HUES48 (cell line): Measurements from ENCODE around the gene SYT5.

ENCODE experiments used
- H3K27ac ChIP-seq: one replicate; pipeline ENCODE4 v1.7.0; 2013; ENCODE audit warnings: low read depth, low read length, inconsistent platforms
- H3K27me3 ChIP-seq: 2 replicates; pipeline ENCODE4 v1.6.1; 2013; ENCODE audit warnings: mild to moderate bottlenecking, low read length; ENCODE audit not compliant: control insufficient read depth, insufficient read depth
- H3K36me3 ChIP-seq: 2 replicates; pipeline ENCODE4 v1.6.1; 2013; ENCODE audit warnings: low read length; ENCODE audit not compliant: control insufficient read depth, insufficient read depth
- H3K4me1 ChIP-seq: 2 replicates; pipeline ENCODE4 v1.6.1; 2013; ENCODE audit warnings: mild to moderate bottlenecking, low read length; ENCODE audit not compliant: control insufficient read depth, insufficient read depth
- H3K4me3 ChIP-seq: 2 replicates; pipeline ENCODE4 v1.5.1; 2013; ENCODE audit warnings: mild to moderate bottlenecking, low read depth, low read length
- H3K9ac ChIP-seq: 2 replicates; pipeline ENCODE4 v1.6.1; 2013; ENCODE audit warnings: mild to moderate bottlenecking, low read depth, low read length, moderate library complexity
- H3K9me3 ChIP-seq: 2 replicates; pipeline ENCODE4 v1.6.1; 2013; ENCODE audit warnings: low read length; ENCODE audit not compliant: control insufficient read depth, insufficient read depth

SYT5 gene

DNA sequence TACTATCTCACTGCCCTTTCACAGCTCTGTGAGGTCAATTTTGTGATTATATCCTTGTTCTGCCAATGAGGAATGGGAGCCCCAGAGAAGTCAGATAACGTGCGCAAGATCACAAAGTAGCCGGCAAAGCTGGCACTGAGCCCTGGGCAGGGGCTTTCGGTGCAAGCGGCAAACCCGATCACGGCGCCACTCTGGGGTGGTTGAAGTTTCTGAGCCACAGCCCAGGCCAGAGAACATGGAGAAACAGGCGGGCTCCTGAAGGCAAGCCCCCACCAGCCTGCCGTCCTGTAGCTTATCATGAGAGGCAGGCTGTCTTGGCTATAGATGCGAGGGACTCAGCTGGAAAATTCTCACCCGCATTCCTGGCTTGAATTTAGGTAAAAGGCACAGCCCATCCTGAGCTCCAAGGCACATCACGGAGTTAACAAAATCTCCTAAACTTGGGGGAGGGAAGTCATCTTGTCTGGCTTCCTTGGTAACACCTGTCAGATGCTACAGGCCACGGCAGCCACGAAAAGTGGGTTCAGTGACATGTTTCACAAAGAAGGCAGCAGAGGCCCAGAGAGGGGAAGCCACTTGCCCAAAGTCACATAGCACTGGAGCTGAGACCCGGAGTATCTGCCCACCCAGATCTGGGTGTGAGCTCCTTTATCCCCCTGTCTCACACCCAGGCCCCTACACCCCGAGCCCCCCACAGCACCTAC is 43.5 kb downstream of the SYT5 start:
- Histone ChIP-seq H3K36me3 (peaks cover 20% of the 10 kb centered on the region; the same call in 1 of the 2 replicates), H3K9ac (no peak overlapping the region), H3K4me1 (0 out of 2 replicates have a peak, but pooled peaks cover 4% of the 10 kb centered on the region), H3K9me3 (no peaks in the 10 kb centered on the region), H3K27ac (no peak overlapping the region), H3K27me3 (no peaks in the 10 kb centered on the region), H3K4me3 (no peak overlapping the region)

DNA sequence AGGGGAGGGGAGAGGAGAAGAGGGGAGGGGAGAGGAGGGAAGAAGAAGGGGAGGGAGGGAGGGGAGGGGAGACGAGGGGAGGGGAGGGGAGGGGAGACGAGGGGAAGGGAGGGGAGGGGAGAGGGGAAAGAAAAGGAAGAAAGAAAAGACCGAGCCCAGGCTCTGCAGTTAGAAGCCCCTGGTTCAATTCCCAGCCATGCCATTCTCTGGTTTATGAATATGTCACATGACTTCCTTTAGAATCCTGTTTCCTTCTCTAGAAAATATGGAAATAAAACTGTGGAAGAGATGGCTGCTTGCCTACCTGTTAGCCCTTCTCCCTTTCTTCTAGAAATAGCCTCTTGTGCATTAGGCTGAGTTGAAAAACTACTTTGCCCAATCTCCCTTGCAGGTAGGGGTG is 45.4 kb downstream of the SYT5 start:
- no peaks in the 10 kb centered on the region for H3K9me3 ChIP-seq
- H3K27ac ChIP-seq, result no peak overlapping the region
- H3K4me3 ChIP-seq, result no peak overlapping the region
- H3K36me3 ChIP-seq, result peaks cover 20% of the 10 kb centered on the region; the same call in 1 of the 2 replicates
- no peak overlapping the region for H3K9ac ChIP-seq
- peaks cover under 1% of the 10 kb centered on the region; the same call in 1 of the 2 replicates for H3K4me1 ChIP-seq
- H3K27me3 ChIP-seq, result no peaks in the 10 kb centered on the region

DNA sequence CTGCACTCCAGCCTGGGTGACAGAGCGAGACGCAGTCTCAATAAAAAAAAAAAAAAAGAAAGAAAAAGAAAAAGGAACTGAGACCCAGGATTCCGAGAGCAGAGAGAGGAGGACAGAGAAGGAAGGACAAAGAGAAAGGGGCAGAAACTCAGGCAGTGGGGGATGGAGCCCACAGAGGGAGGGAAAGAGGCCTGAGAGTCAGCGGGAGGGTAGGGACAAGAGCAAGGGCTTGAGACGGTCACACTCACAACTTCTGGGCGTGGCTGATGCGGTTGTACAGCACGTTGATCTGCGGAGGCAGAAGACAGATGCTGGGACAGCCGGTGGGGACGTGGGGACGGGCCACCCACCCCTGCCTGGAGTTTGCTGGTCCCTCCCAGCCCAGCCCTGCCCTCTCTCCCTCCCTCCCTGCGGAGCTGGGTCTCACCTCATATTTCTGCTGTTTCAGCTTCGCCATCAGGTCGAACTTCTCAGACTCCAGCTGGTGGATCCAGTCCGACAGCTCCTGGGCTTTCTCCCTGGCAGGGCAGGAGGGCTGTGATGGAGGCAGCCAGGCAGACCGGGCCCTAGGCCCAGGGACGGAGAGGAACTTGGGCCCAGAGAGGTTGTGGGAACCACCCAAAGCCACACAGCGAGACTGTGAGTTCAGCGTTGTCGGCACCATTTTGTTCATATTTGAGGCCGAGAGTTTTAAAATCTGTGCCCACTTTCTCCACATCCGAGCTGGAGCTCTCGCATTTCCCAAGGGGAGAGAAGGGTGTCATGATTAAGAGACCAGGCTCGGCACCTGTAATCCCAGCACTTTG is 46.2 kb downstream of the SYT5 start:
- Histone ChIP-seq H3K27me3 (no peaks in the 10 kb centered on the region), H3K9ac (no peak overlapping the region), H3K27ac (no peak overlapping the region)

DNA sequence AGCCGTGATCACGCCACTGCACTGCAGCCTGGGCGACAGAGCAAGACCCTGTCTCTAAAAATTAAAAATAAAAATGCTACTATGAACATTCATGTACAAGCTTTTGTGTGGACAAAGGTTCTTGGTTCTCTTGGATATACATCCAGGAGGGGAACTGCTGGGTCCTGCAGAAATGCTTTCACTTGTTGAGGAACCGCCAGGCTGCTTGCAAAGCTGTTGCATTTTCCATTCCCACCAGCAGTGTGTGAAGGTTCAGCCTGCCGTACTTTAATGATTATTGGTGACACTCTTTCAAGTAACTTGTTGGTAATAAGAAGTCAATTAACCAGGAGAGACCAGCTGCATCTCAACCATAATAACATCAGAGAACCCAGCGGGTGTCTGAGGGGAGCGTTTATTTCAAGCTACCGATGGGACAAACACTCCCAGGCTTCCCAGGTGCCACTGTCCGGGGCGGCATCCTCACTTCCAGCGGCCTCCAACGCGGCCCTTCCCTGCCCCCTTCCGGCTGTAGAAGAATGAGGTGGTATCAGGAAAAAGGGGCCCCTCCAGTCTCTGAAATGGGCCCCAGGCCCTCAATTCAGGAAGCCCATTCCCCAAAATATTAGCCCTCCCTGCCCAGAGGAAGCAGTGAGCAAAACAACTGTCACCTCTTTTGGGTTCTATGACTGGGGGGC is 47.5 kb downstream of the SYT5 start:
- no peak overlapping the region for H3K9ac ChIP-seq

More for the DNA sequence above, 46.2 kb downstream of the SYT5 start:
- H3K36me3 ChIP-seq, result peaks cover 17% of the 10 kb centered on the region; the same call in 1 of the 2 replicates
- H3K4me3 ChIP-seq, result no peak overlapping the region
- H3K9me3 ChIP-seq, result no peaks in the 10 kb centered on the region
- H3K4me1 ChIP-seq, result peaks cover 4% of the 10 kb centered on the region; the same call in 1 of the 2 replicates

DNA sequence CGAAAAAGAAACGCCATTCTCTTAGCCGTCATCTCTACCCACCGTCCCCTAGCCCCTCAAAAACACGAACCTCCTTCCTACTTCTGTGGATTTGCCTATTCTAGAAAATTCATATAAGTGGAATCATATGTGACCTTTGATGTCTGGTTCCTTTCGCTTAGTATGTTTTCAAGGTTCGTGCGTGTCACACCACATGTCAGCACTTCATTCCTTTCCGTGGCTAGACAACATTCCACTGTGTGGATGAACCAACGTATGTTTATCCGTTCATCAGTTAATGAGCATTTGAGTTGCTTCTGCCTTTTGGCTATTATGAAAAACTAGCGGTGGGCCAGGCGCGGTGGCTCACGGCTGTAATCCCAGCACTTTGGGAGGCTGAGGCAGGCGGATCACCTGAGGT is 48.7 kb downstream of the SYT5 start:
- H3K4me3 ChIP-seq, result no peak overlapping the region
- peaks cover 4% of the 10 kb centered on the region; the same call in 1 of the 2 replicates for H3K4me1 ChIP-seq
- no peaks in the 10 kb centered on the region for H3K27me3 ChIP-seq
- H3K36me3 ChIP-seq, result peaks cover 13% of the 10 kb centered on the region; the same call in 1 of the 2 replicates
- no peak overlapping the region for H3K27ac ChIP-seq
- H3K9ac ChIP-seq, result no peak overlapping the region
- H3K9me3 ChIP-seq, result no peaks in the 10 kb centered on the region

More for the DNA sequence above, 47.5 kb downstream of the SYT5 start:
- no peak overlapping the region for H3K27ac ChIP-seq
- no peaks in the 10 kb centered on the region for H3K9me3 ChIP-seq
- H3K36me3 ChIP-seq, result peaks cover 17% of the 10 kb centered on the region; the same call in 1 of the 2 replicates
- H3K4me1 ChIP-seq, result peaks cover 4% of the 10 kb centered on the region; the same call in 1 of the 2 replicates
- no peak overlapping the region for H3K4me3 ChIP-seq
- no peaks in the 10 kb centered on the region for H3K27me3 ChIP-seq
